K562 (cell line): ENCODE measurements around the gene NEUROD4. TPM values are rescaled to one million over a fixed set of nuclear protein-coding genes. Genes with fewer than 3 reads are reported as not detected.

ENCODE experiments used
- AFF4 ChIP-seq: sonication (generic); formaldehyde crosslinking; IDR thresholded peaks from 2 replicates; pipeline ENCODE4 v1.8.0; 2023; ENCODE audit warnings: mild to moderate bottlenecking, missing genetic modification reagents
- CHD1 ChIP-seq: fragments of 200-600 bp; sonication (generic); IDR thresholded peaks from one replicate; pipeline ENCODE4 v1.6.1; 2012; ENCODE audit warnings: mild to moderate bottlenecking, moderate library complexity, low read length, inconsistent platforms
- FIP1L1 ChIP-seq: fragments of 200-400 bp; formaldehyde crosslinking; IDR thresholded peaks from 2 replicates; pipeline ENCODE4 v1.6.1; 2018; ENCODE audit warnings: mild to moderate bottlenecking, low read depth, low read length; ENCODE audit not compliant: poor library complexity, severe bottlenecking
- GTF2F1 ChIP-seq: IDR thresholded peaks from 2 replicates; pipeline ENCODE4 v1.6.1; 2011; ENCODE audit warnings: low read depth, low read length, improper control_type of control experiment
- HNRNPUL1 ChIP-seq: fragments of 200-400 bp; formaldehyde crosslinking; IDR thresholded peaks from 2 replicates; pipeline ENCODE4 v1.6.1; 2017; ENCODE audit warnings: low read length
- MLLT1 ChIP-seq, 2 experiments: fragments of 450-650 bp; IDR thresholded peaks; 2 replicates each; pipeline ENCODE4 v1.6.1; 2016
- MNT ChIP-seq, 2 experiments: fragments of 450-650 bp; conservative IDR thresholded peaks; 2 replicates each; pipeline ENCODE4 v1.6.1; 2017; ENCODE audit warnings: mild to moderate bottlenecking in 2 of 2, moderate library complexity in 2 of 2
- POLR3G ChIP-seq: IDR thresholded peaks from 2 replicates; pipeline ENCODE4 v1.6.1; 2011; ENCODE audit not compliant: insufficient read length, insufficient replicate concordance; ENCODE audit errors: extremely low read depth
- RCOR1 ChIP-seq, 2 experiments: IDR thresholded peaks; 2 replicates each; pipeline ENCODE4 v1.6.1; 2012; ENCODE audit warnings: low read depth in 2 of 2, low read length in 2 of 2, borderline replicate concordance in 1 of 2, improper control_type of control experiment in 1 of 2
- RNF219 ChIP-seq: fragments of 250-450 bp; sonication (Bioruptor Pico); IDR thresholded peaks from 2 replicates; pipeline ENCODE4 v1.5.0; 2022; ENCODE audit warnings: mild to moderate bottlenecking
- TBL1XR1 ChIP-seq, 2 experiments: IDR thresholded peaks; 2 replicates each; pipeline ENCODE4 v1.6.1; 2012; ENCODE audit warnings: improper control_type of control experiment in 2 of 2, low read length in 2 of 2, mild to moderate bottlenecking in 1 of 2
- ZBTB49 ChIP-seq: sonication (generic); formaldehyde crosslinking; IDR thresholded peaks from 2 replicates; pipeline ENCODE4 v1.8.0; 2022; ENCODE audit warnings: missing genetic modification reagents, mild to moderate bottlenecking, borderline replicate concordance
- ZNF280A ChIP-seq: fragments of 450-650 bp; IDR thresholded peaks from 2 replicates; pipeline ENCODE4 v1.6.1; 2018; ENCODE audit warnings: mild to moderate bottlenecking, low read depth; ENCODE audit not compliant: partially characterized antibody
- polyA plus RNA-seq, 8 experiments: library from polyadenylated mRNA; depleted of rRNA in 4 of 8; stranded (reverse) in 5 of 8; unstranded in 3 of 8; fragments of >200 nt; fragmentation: Nextera tagmentation in 2 of 8; fragmentation: Illumina TruSeq in 1 of 8; extraction: Ambion mirVana in 2 of 8; extraction: Trizol in 1 of 8; gene quantifications; 2 replicates each; pipeline versions ENCODE4 v1.2.1 to v1.2.3, GENCODE V29; 2011 to 2014; ENCODE audit warnings: inconsistent platforms in 1 of 8, missing spikeins in 1 of 8
- total RNA-seq, 7 experiments: library from RNA; depleted of rRNA in 6 of 7; stranded (reverse); fragments of >200 nt in 6 of 7; fragmentation: Illumina TruSeq in 2 of 7; extraction: Trizol in 2 of 7; gene quantifications; 2 replicates each; pipeline versions ENCODE4 v1.2.1 to v1.2.3, GENCODE V29; 2011 to 2021; ENCODE audit warnings: low replicate concordance in 1 of 7

The NEUROD4 gene
- total and polyA plus RNA-seq, 9 of the 15 experiments (the other 6 are each of a cell fraction or from before 2014, with no cell fraction given) = not detected

GRCh38 chr12:54987611-54988231 is 32.1 kb upstream of the NEUROD4 start (continued):
- TF ChIP-seq MNT (conservative IDR thresholded peaks at IDR 0.05) = no peak
- no peak for TF ChIP-seq AFF4
- TF ChIP-seq ZNF280A = peak; percentile 29
- no peak for TF ChIP-seq POLR3G
- TF ChIP-seq TBL1XR1 (IDR thresholded peaks at IDR 0.05; ENCODE audit: low read length in 2 of 2) = peak in 1 of 2 experiments; percentile 21; a peak in 1 of 4 replicates
- no peak for TF ChIP-seq CHD1
- no peak for TF ChIP-seq GTF2F1
- TF ChIP-seq FIP1L1 = no peak
- TF ChIP-seq RCOR1 (IDR thresholded peaks at IDR 0.05; ENCODE audit: borderline replicate concordance in 1 of 2, low read depth in 2 of 2, low read length in 2 of 2) = no peak
- no peak for TF ChIP-seq HNRNPUL1
- peak; percentile 64 to 83; a peak in 3 of 4 replicates for TF ChIP-seq MLLT1 (IDR thresholded peaks at IDR 0.05)
- TF ChIP-seq ZBTB49 (CRISPR knock-in tag) = no peak
- no peak for TF ChIP-seq RNF219 (CRISPR knock-in tag)
